GM12865 (cell line): ENCODE results near the gene COQ7.

ENCODE experiments used
- DNase-seq: peaks from one replicate; pipeline ENCODE4 v3.0.0; 2010; ENCODE audit warnings: low read depth
- H3K4me3 ChIP-seq: 2 replicates; pipeline ENCODE4 v1.5.1; 2011; ENCODE audit warnings: mild to moderate bottlenecking, low read depth, low read length, control low read depth
- TF ChIP-seq, protein P1 (sequence below): IDR thresholded peaks from 2 replicates; pipeline ENCODE4 v1.5.1; 2011; ENCODE audit warnings: low read length, control low read depth, low read depth, inconsistent platforms; ENCODE audit not compliant: insufficient read depth; ENCODE audit errors: missing control alignments

Gene COQ7

DNA sequence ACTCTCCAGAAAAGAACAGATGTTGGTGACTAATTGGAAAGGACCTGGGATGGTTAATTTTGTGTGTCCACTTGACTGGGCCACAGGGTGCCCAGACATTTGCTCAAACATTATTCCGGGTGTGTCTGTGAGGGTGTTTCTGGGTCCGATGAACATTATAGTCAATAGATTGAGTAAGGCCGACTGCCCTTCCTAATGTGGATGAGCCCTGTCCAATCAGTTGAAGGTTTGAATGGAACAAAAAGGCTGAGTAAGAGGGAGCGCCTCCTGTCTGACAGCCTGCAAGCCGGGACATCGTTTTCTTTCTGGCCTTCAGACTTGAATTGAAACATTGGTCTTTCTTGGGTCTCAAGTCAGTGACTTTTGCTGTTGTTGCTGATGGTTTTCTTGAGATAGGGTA is 23.5 kb downstream of the COQ7 start:
- DNase-seq, result no peak
- TF ChIP-seq, protein P1, sequence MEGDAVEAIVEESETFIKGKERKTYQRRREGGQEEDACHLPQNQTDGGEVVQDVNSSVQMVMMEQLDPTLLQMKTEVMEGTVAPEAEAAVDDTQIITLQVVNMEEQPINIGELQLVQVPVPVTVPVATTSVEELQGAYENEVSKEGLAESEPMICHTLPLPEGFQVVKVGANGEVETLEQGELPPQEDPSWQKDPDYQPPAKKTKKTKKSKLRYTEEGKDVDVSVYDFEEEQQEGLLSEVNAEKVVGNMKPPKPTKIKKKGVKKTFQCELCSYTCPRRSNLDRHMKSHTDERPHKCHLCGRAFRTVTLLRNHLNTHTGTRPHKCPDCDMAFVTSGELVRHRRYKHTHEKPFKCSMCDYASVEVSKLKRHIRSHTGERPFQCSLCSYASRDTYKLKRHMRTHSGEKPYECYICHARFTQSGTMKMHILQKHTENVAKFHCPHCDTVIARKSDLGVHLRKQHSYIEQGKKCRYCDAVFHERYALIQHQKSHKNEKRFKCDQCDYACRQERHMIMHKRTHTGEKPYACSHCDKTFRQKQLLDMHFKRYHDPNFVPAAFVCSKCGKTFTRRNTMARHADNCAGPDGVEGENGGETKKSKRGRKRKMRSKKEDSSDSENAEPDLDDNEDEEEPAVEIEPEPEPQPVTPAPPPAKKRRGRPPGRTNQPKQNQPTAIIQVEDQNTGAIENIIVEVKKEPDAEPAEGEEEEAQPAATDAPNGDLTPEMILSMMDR, result no peak
- no peak overlapping the region for H3K4me3 ChIP-seq

DNA sequence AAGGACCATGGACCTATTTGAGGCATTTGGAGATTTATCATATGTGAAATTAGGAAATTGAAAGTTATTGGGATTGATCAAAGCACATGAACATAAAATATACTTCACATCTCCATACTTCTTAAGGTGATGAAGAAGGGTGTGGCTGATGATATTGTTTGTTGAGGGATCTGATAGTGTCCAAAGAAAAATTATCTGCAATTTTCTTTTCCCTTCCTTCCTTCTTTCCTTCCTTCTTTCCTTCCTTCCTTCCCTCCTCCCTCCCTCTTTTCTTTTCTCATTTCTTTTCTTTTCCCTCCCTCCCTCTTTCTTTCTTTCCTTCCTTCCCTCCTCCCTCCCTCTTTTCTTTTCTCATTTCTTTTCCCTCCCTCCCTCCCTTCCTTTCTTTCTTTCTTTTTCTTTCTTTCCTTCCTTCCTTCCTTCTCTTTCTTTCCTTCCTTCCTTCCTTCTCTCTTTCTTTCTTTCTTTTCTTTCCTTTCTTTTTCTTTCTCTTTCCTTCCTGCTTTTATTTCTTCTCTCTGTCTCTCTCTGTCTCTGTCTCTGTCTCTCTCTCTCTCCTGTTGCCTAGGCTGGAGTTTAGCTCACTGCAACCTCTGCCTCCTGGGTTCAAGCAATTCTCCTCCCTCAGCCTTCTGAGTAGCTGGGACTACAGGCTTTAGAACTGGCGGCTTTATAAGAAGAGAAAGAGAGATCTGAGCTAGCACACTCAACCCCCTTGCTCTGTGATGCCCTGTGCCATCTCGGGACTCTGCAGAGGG is 25.4 kb downstream of the COQ7 start:
- no peak overlapping the region for H3K4me3 ChIP-seq
- TF ChIP-seq, protein P1, result no peak
- DNase-seq, result no peak

DNA sequence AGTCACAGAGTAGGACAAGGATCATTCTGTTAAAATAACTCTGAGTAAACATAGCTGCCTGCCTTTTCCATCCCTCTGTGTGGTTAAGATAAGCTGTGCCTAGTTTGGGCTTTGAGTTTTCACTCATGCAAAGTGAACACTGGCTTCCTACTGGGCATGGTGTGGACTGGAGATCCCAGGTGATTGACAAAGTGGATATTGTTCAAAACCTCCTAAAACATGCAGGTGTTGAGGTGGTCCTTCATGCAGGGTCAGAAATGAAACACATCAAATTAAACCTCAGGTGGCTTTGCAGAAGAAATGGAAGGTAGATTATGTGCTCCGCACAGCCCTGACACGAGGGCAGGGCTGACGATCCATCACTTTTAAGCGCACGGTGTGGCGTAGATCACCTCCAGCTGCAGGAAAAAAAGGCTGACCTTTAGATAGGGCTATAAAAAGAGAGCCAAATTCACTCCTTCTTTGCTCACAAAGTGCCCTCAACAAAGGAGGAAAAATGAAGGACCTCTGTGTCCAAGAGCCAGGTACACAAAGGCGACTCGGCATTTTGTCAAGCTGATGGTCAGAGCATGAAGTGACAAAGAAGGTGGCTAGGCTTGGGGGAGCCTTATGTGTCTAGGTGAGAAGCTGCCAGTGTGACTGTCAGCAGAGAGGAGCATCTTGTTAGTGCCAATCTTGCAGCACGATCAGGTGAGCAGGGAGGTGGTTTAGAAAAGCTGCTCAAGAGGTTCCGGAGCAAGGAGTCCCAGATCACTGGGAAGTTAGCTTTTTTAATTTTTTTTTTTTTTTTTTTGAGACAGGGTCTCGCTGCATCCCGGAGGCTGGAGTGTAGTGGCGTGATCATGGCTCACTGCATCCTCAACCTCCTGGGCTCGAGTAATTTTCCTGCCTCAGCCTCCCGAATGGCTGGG is 26.5 kb downstream of the COQ7 start:
- DNase-seq, result no peak
- H3K4me3 ChIP-seq, result no peak overlapping the region
- TF ChIP-seq, protein P1, result no peak

DNA sequence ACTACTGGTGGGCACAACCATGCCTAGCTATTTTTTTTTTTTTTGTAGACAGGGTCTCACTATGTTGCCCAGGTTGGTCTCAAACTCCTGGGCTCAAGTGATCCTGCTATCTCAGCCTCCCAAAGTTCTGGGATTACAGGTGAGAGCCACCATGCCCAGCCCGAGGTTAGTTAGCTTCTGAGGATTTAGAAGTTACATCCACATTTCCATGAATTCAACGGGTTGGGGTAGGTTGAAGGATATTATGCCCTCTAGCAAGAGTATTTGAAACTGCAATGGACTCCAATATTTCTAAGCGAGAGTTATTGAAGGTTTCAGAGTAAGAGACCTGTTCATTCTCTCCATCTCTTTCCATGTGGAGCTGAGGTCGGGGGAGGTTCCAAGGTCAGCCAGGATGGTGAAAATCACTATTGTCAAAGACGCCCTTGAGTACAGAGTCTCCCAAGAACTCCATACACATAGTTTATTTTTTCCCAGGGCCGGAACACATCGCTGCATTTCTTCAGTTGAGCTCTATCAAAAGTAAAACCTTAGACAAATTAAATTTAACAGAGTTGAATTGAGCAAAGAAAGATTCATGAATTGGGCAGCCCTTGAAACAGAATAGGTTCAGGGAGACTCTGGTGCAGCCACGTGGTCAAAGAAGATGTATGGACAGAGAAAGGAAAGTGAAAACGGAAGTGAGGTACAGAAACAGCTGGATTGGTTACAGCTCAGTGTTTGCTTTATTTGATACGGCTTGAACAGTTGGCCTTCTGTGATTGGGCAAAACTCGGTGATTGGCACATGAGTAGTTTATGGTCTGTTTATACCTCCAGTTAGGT is 27.3 kb downstream of the COQ7 start:
- TF ChIP-seq, protein P1, result no peak
- peak; percentile 76 for DNase-seq
- no peak overlapping the region for H3K4me3 ChIP-seq

DNA sequence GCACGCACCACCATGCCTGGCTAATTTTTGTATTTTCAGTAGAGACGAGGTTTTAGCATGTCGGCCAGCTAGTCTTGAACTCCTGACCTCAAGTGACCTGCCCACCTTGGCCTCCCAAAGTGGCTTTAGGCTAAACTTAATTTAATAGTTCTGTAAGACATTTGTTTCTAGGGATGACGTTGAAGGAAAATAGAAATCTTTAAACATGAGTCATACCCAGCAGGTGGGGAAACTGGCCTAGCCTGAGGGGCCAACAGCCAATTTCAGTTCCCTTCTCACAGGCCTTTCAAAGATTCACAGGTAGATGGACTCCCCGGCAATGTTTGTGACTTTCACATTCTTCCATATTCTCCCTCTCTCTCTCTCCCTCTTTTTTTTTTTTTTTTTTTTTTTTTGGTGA is 28.2 kb downstream of the COQ7 start:
- DNase-seq, result peak; percentile 74
- TF ChIP-seq, protein P1, result no peak
- H3K4me3 ChIP-seq, result no peak overlapping the region

DNA sequence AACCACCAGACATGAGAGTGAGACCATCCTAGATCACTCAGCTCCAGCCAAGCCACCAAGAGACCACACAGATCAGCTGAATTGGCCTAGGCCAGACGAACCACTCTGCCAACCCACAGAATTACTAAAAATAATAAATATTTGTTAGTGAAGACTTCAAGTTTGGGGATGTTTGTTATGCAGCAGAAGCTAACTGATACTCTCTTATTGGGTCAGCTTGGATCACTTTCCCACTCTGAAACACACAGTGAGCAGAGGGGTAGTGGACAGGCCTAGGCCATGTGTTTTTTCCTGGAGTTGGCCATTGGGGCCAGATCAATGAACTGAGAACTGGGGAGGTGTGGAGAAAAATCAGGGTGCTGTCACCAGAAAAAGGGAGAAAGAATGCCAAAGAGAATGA is 30.8 kb downstream of the COQ7 start:
- TF ChIP-seq, protein P1, result no peak

More for the DNA sequence above, 30.8 kb downstream of the COQ7 start:
- DNase-seq, result no peak
- H3K4me3 ChIP-seq, result no peak overlapping the region
